Epithelial cell of esophagus (primary cell): ENCODE measurements around the gene GET4.

Experiments
- DNase-seq: peaks from one replicate; pipeline ENCODE4 v3.0.0; 2010; ENCODE audit warnings: low read depth
- H3K4me3 ChIP-seq: 2 replicates; pipeline ENCODE4 v1.5.1; 2011; ENCODE audit warnings: mild to moderate bottlenecking, low read length, control low read depth
- TF ChIP-seq, protein P1 (sequence below): IDR thresholded peaks from 2 replicates; pipeline ENCODE4 v1.5.1; 2011; ENCODE audit warnings: low read depth, mild to moderate bottlenecking, low read length, control low read depth, inconsistent platforms; ENCODE audit not compliant: insufficient read depth; ENCODE audit errors: missing control alignments

Gene GET4

DNA sequence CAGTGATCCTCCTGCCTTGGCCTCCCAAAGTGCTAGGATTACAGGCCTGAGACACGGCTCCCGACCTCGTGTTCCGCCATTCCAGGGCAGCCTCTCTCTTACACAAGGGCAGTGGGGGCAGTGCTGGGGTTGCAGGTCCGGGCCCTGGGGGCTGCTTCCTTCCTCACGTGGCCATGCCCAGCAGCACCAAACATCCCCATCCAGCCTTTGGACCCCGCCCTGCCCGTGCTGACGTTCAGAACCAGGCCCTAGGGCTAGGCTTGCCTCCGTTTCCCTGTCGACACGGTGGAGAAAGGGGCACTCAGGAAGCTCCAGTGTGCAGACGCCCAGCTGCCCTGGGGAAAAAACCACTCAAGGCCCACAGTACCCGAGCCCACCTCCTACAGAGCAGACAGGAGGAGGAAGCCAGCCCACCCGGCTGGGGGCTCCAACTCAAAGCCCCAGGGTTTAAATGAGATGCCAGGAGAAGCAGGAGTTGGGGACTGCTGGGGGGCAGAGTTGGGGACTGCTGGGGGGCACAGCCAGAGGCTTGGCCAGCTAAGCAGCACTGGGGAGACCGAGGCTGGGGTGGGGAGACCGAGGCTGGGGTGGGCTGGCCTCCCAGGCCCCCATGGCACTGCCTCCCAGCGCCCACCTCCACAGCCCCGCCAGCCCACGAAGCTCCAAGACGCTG is 42.2 kb downstream of the GET4 start:
- no peak for DNase-seq
- TF ChIP-seq, protein P1, sequence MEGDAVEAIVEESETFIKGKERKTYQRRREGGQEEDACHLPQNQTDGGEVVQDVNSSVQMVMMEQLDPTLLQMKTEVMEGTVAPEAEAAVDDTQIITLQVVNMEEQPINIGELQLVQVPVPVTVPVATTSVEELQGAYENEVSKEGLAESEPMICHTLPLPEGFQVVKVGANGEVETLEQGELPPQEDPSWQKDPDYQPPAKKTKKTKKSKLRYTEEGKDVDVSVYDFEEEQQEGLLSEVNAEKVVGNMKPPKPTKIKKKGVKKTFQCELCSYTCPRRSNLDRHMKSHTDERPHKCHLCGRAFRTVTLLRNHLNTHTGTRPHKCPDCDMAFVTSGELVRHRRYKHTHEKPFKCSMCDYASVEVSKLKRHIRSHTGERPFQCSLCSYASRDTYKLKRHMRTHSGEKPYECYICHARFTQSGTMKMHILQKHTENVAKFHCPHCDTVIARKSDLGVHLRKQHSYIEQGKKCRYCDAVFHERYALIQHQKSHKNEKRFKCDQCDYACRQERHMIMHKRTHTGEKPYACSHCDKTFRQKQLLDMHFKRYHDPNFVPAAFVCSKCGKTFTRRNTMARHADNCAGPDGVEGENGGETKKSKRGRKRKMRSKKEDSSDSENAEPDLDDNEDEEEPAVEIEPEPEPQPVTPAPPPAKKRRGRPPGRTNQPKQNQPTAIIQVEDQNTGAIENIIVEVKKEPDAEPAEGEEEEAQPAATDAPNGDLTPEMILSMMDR = no peak
- H3K4me3 ChIP-seq = no peak overlapping the region

DNA sequence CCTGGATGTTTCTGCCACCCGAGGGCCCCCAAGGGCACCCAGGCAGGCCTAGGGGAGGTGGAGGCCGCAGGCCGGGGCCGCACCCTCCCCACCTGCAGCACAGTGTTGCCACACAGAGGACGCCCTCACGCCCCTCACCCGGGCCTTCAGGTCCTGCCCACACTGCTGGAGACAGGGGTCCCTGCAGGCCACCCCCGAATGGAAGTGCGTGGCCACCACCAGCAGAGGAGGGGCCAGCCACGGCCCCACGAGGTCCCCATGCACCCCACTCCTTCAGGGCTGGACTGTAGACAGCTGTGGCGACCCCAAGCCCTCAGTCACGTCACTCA is 42.7 kb downstream of the GET4 start:
- no peak for DNase-seq
- TF ChIP-seq, protein P1 = no peak
- no peak overlapping the region for H3K4me3 ChIP-seq

DNA sequence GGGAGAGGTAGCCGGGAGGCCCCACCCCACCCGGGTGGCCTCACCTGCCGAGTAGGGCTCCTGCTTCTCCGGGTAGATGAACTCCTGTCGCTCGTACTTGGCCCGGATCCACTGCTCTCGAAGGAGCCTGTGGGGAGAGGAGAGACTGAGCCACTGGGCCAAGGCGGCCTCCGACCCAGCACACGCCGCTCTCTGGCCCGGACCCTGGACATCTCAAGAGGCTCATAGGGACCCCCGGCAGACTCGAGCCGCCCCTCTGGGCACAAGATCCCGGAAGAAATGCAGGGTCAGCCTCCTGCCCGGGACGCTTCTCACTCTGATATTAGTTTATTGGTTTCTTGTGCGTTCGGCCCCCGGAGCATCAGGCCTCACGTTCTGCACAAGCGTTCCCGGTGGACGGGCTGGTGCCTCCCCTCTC is 43.6 kb downstream of the GET4 start:
- TF ChIP-seq, protein P1 = no peak
- DNase-seq = no peak
- H3K4me3 ChIP-seq = no peak overlapping the region

DNA sequence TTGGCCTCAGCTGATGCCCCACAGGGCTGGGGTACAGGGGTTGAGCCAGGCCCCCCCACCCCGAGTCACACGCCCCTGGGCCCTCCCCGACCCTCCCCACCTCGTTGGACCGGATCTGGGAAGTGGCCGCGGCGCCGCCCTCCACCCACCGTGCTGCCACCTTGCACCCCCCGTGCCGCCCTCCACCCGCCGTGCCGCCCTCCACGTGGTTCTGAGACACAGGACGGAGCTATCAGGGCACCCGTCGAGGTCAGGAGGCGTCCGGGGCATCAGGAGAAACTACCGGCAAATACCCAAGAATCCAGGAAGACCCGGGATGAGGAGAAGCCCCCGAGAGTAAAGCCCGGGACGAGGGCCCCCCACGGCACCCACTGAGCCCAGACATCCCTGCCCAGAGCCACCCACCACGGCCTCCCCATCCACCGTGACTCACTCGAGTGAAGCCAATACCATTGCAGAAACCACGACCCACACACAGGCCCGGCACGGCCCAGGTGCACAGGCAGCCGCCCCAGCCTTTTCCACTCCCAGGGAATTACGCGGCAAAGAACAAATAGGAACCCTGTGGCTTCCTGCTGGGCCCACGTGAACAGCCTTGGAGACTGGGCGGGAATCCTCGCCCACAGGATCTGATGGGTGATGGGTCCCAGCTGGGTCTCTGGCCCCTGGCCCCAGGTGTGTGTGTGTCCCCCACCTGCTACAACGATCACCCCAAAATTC is 44.2 kb downstream of the GET4 start:
- TF ChIP-seq, protein P1 = no peak
- H3K4me3 ChIP-seq = no peak overlapping the region
- no peak for DNase-seq

DNA sequence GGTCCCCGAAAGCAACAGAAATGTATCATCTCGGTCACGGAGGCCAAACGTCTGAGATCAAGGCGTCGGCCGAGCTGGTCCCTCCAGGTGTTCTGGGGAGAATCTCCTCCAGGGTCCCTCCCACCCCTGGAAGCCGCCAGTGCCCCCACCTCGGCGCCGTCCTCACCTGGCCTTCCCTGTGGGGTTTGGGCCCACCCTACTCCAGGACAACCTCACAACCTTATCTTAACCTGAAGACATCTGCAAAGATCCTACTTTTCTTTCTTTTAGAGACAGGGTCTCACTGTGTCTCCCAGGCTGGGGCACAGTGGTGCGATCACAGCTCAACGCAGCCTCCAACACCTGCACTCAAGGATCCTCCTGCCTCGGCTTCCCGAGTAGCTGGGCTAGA is 44.7 kb downstream of the GET4 start:
- no peak for DNase-seq
- TF ChIP-seq, protein P1 = no peak

DNA sequence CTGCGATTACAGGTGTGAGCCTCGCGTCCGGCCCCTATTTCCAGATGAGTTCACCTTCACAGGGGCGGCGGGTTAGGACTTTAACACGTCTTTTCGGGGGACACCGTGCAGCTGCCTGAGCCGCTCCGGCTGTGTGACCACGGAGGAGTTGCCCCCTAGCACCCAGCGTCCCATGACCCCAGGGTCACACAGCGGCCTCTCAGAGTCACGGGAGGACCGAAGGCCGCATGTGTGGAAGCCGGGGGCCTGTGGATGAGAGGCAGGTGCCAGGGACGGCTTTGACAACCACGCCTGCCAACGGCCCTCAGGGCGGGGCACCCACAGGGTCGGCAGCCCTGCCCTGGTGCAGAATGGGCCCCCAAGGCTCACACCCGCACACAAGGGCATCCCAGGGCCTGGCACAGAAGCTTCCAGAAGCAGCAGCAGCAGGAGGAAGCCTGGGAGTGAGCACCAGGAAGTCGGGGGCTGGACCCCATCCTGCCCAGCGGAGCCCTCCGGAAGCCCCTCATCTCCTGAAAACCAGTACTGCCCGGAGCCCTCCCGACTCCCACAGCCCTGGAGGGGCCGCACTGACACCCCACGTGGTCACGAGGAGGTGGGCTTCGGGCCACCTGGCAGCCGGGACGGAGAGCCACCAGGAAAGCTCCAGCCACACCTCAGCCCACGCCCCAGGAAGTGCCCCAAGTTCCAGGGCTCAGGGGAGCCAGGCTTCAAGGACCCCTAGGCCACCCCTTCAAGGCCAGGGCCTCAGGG is 45.4 kb downstream of the GET4 start:
- no peak overlapping the region for H3K4me3 ChIP-seq
- no peak for DNase-seq
- TF ChIP-seq, protein P1 = no peak

More for the DNA sequence above, 44.7 kb downstream of the GET4 start:
- H3K4me3 ChIP-seq = no peak overlapping the region
